Activated CD8-positive, alpha-beta memory T cell treated with anti-CD3 and anti-CD28 coated beads, Interleukin-2, amount 10 ng/mL, durations not matched to agents 7 days and 5 days (primary cell): ENCODE data around the gene KLKB1. TPM values are rescaled to one million over a fixed set of nuclear protein-coding genes. Genes with fewer than 3 reads are reported as not detected.
"Not testable (repeated sequence)": the region's sequence is repeated elsewhere in the genome, so short reads cannot be mapped to it uniquely, and the experiment has no call there.

Experiments
- ATAC-seq: fragments of 150-1000 bp; cut with Tn5 transposase; one replicate; pipeline ENCODE4 v1.10.0; 2021; ENCODE audit warnings: moderate library complexity
- CTCF ChIA-PET: fragments of 350-600 bp; sonication (Branson Sonifier 250); formaldehyde crosslinking; loops from one replicate; lab custom pipeline; 2021; ENCODE audit warnings: antibody characterized with exemption; lab: Charles Lee
- DNase-seq: peaks from one replicate; pipeline ENCODE4 v3.0.0-alpha.2; 2020
- H3K27ac Mint-ChIP-seq: one replicate; pipeline ENCODE4 v1.8.0; 2021; ENCODE audit warnings: mild to moderate bottlenecking, mixed read lengths
- H3K27me3 Mint-ChIP-seq: one replicate; pipeline ENCODE4 v1.8.0; 2021; ENCODE audit warnings: mixed read lengths
- H3K36me3 Mint-ChIP-seq: one replicate; pipeline ENCODE4 v1.8.0; 2021; ENCODE audit warnings: mild to moderate bottlenecking, mixed read lengths
- H3K4me1 Mint-ChIP-seq: one replicate; pipeline ENCODE4 v1.8.0; 2021; ENCODE audit warnings: mixed read lengths
- H3K4me3 Mint-ChIP-seq: one replicate; pipeline ENCODE4 v1.8.0; 2021; ENCODE audit warnings: mild to moderate bottlenecking, moderate library complexity, mixed read lengths
- H3K9me3 Mint-ChIP-seq: one replicate; pipeline ENCODE4 v1.8.0; 2022; ENCODE audit warnings: low read depth, mixed read lengths
- total RNA-seq, 2 experiments: library from RNA; stranded (reverse); gene quantifications; one replicate each; pipeline ENCODE4 v1.2.3, GENCODE V29; 2021

Gene KLKB1
- total RNA-seq, 2 experiments from 2014 or later, result 0.14 to 0.18 TPM

GRCh38 chr4:186260504-186261448 is 33.5 kb downstream of the KLKB1 start:
- Mint-ChIP-seq H3K4me1 (no peaks in the 10 kb centered on the region), H3K36me3 (no peaks in the 10 kb centered on the region), H3K27ac (no peak overlapping the region), H3K4me3 (no peak overlapping the region), H3K27me3 (peaks cover 3% of the 10 kb centered on the region), H3K9me3 (no peaks in the 10 kb centered on the region)
- CTCF ChIA-PET, result no interaction called here
- no peak for ATAC-seq
- no peak for DNase-seq

DNA sequence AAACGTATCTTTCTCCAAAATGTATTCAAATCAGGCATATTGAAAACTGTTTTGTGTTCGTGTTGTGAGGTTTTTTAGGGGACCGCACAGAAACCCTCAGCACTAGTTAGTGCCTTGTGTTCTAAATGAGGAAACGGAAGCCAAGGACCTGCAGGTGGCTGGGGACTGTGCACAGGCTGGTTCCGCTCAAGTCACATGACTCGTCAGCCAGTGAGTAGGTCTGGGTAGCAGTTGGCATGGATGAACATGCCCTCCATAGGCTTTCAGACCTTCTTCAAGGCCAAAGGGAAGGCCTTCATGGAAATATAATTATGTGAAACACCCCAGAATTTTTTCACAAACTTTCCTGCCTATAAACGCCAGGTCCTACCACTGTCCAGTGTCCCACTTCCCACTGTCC is 37.4 kb downstream of the KLKB1 start:
- Mint-ChIP-seq H3K4me1 (no peaks in the 10 kb centered on the region), H3K4me3 (no peak overlapping the region), H3K9me3 (no peaks in the 10 kb centered on the region), H3K27ac (no peak overlapping the region), H3K27me3 (peaks cover 18% of the 10 kb centered on the region), H3K36me3 (no peaks in the 10 kb centered on the region)
- CTCF ChIA-PET, result no interaction called here
- ATAC-seq (no peak), DNase-seq (no peak)

GRCh38 chr4:186265250-186265649 is 37.9 kb downstream of the KLKB1 start:
- H3K9me3 Mint-ChIP-seq, H3K4me3 Mint-ChIP-seq, H3K36me3 Mint-ChIP-seq, ATAC-seq, DNase-seq, CTCF ChIA-PET, H3K27ac Mint-ChIP-seq, H3K4me1 Mint-ChIP-seq: not testable (repeated sequence)
- peaks cover 18% of the 10 kb centered on the region for H3K27me3 Mint-ChIP-seq

DNA sequence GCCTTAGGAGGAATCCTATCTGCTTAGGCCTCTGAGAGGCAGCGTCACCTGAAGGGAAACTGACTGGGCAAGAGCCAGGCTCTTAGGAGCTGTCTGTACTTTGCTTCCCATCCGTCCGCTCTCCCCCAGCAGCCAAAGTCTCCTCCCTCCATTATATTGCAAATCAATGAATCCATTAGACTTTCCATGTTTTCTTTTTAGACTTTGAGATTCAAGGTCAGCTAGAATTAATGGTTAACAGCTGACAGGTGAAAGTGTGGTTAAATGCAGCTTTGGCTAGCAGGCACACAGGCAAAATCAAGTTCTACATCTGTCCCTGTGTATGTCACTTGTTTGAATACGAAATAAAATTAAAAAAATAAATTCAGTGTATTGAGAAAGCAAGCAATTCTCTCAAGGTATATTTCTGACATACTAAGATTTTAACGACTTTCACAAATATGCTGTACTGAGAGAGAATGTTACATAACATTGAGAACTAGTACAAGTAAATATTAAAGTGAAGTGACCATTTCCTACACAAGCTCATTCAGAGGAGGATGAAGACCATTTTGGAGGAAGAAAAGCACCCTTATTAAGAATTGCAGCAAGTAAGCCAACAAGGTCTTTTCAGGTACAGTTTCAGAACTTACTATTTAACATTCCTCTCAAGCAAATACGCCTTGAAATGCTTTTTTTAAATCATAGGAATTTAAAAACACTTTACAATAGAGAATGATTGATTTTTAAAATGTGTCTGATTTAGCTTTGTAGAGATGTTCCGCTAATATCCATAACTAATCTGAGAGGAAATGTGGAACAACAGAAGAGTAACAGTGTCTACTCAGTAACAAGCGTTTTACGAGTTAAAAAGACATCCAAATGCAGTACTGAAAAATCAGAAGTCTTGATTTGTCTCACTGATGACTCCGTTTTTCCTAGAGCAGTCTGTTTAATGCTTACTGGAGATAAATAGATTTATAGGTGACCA is 38.7 kb downstream of the KLKB1 start, which contains the start of gene F11:
TSS of gene F11 (plus strand) at position 507 of the 970 bp plus-strand sequence. CDS start 948 bp downstream, outside the sequence.
- Mint-ChIP-seq H3K4me1 (no peaks in the 10 kb centered on the region), H3K36me3 (no peaks in the 10 kb centered on the region), H3K27me3 (peaks cover 18% of the 10 kb centered on the region), H3K27ac (no peak within 1 kb of the TSS), H3K9me3 (no peaks in the 10 kb centered on the region), H3K4me3 (no peak within 1 kb of the TSS)
- no peak for DNase-seq
- CTCF ChIA-PET, result no interaction called here
- no peak for ATAC-seq

DNA sequence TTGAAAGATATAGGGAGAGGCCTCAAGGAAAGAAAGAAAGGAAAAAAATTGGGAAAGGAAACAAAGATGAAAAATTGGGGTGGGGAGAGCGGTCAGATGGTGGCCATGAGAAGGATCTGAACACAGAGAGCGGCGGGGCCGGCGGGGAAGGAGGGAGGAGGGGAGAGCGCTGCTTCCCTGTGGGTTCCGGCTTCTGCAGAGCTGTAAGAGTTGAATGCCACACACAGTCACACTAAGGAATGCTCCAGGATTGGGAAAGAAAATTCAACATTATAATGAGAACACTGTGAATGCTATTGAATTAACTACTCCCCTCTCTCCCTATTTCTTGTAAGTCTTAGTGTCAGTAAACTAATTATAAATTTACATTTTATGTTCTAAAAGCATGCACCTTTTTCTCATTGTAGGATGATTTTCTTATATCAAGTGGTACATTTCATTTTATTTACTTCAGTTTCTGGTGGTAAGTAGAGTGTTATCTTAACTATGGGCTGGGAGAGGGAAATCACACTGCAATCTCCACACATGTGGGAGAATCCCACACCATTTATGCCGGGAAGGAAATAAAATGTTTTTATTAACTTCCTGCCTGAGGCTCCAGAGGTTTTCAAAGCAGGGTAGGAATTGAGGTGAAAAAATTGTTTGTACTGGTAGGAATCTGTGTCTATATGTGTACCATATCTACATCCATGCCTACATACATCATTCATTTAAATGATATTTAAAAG is 39.6 kb downstream of the KLKB1 start:
- no peaks in the 10 kb centered on the region for H3K4me1 Mint-ChIP-seq
- no peak overlapping the region for H3K27ac Mint-ChIP-seq
- CTCF ChIA-PET, result no interaction called here
- no peak overlapping the region for H3K4me3 Mint-ChIP-seq
- no peaks in the 10 kb centered on the region for H3K9me3 Mint-ChIP-seq
- peaks cover 21% of the 10 kb centered on the region for H3K27me3 Mint-ChIP-seq
- DNase-seq (no peak), ATAC-seq (no peak)
- H3K36me3 Mint-ChIP-seq, result no peaks in the 10 kb centered on the region

- no peaks in the 10 kb centered on the region for H3K4me1 Mint-ChIP-seq
- no peak overlapping the region for H3K27ac Mint-ChIP-seq
- no peaks in the 10 kb centered on the region for H3K36me3 Mint-ChIP-seq
- no peaks in the 10 kb centered on the region for H3K9me3 Mint-ChIP-seq
- ATAC-seq (no peak), DNase-seq (no peak)
- CTCF ChIA-PET, result no interaction called here
- peaks cover 18% of the 10 kb centered on the region for H3K27me3 Mint-ChIP-seq
- no peak overlapping the region for H3K4me3 Mint-ChIP-seq
Measured at GRCh38 chr4:186271081-186271678, 43.9 kb downstream of the KLKB1 start.

GRCh38 chr4:186272699-186273391 is 45.5 kb downstream of the KLKB1 start:
- H3K27me3 Mint-ChIP-seq, result peaks cover 5% of the 10 kb centered on the region
- H3K36me3 Mint-ChIP-seq, result no peaks in the 10 kb centered on the region
- DNase-seq (no peak), ATAC-seq (no peak)
- no peak overlapping the region for H3K4me3 Mint-ChIP-seq
- H3K4me1 Mint-ChIP-seq, result no peaks in the 10 kb centered on the region
- H3K27ac Mint-ChIP-seq, result no peak overlapping the region
- CTCF ChIA-PET, result no interaction called here
- no peaks in the 10 kb centered on the region for H3K9me3 Mint-ChIP-seq

DNA sequence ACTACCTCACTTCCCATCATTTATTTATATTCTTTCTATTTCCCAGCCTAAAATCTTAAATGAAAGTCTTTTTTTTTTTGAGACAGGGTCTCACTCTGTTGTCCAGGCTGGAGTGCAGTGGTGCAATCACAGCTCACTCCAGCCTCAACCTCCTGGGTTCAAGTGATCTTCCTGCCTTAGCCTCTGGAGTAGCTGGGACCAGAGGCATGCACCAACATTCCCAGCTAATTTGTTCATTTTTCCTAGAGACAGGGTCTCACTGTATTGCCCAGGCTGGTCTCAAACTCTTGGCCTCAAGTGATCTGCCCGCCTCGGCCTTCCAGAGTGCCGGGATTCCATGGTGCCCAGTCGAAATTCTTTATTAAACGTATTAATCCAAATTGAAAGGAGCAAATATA is 46.1 kb downstream of the KLKB1 start:
- ATAC-seq, CTCF ChIA-PET, H3K4me3 Mint-ChIP-seq, H3K36me3 Mint-ChIP-seq, H3K27ac Mint-ChIP-seq, H3K4me1 Mint-ChIP-seq, H3K27me3 Mint-ChIP-seq, H3K9me3 Mint-ChIP-seq, DNase-seq: not testable (repeated sequence)

GRCh38 chr4:186283311-186283710 is 56.0 kb downstream of the KLKB1 start:
- DNase-seq (no peak), ATAC-seq (no peak)
- Mint-ChIP-seq H3K4me3 (no peak overlapping the region), H3K27ac (no peak overlapping the region), H3K27me3 (peaks cover 2% of the 10 kb centered on the region), H3K4me1 (no peaks in the 10 kb centered on the region), H3K36me3 (no peaks in the 10 kb centered on the region), H3K9me3 (no peaks in the 10 kb centered on the region)
- CTCF ChIA-PET, result no interaction called here

DNA sequence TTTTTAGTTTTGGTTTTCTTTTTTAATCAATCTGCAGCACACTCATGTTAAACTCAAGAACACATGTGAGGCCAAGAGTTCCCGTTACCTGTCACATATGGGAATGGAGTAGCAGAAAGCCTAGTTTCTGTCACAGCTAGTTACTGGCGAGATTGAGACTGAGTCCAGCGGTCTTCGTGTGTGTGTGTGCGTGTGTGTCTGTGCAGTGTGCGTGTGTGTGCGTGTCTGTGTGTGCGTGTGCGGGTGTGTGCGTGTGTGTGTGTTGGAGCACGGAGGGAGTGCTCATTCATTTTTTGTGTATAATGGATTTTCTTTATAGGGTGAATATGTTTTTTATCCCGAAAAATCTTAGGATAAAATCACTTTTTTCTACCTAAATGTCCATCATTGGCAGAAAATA is 57.8 kb downstream of the KLKB1 start:
- no peak for ATAC-seq
- Mint-ChIP-seq H3K9me3 (no peaks in the 10 kb centered on the region), H3K36me3 (no peaks in the 10 kb centered on the region), H3K4me1 (no peaks in the 10 kb centered on the region), H3K27me3 (no peaks in the 10 kb centered on the region), H3K27ac (no peak overlapping the region), H3K4me3 (no peak overlapping the region)
- CTCF ChIA-PET, result no interaction called here
- no peak for DNase-seq

- no peak overlapping the region for H3K27ac Mint-ChIP-seq
- H3K4me1 Mint-ChIP-seq, result no peaks in the 10 kb centered on the region
- no peaks in the 10 kb centered on the region for H3K9me3 Mint-ChIP-seq
- no peaks in the 10 kb centered on the region for H3K36me3 Mint-ChIP-seq
- no peak overlapping the region for H3K4me3 Mint-ChIP-seq
- DNase-seq (no peak), ATAC-seq (no peak)
- CTCF ChIA-PET, result no interaction called here
- H3K27me3 Mint-ChIP-seq, result no peaks in the 10 kb centered on the region
Measured at GRCh38 chr4:186286581-186286980, 59.3 kb downstream of the KLKB1 start.

GRCh38 chr4:186291256-186291890 is 64.1 kb downstream of the KLKB1 start:
- CTCF ChIA-PET, result no interaction called here

More at GRCh38 chr4:186291256-186291890, 64.1 kb downstream of the KLKB1 start:
- Mint-ChIP-seq H3K36me3 (no peaks in the 10 kb centered on the region), H3K27me3 (no peaks in the 10 kb centered on the region), H3K9me3 (no peaks in the 10 kb centered on the region), H3K27ac (no peak overlapping the region), H3K4me1 (peaks cover 4% of the 10 kb centered on the region), H3K4me3 (no peak overlapping the region)
- no peak for ATAC-seq
- DNase-seq, result no peak
